ACC112 (cell line): ENCODE results near the gene AKAP6.
"Not testable (repeated sequence)": the region's sequence is repeated elsewhere in the genome, so short reads cannot be mapped to it uniquely, and the experiment has no call there.

Experiments used
- H2AFZ ChIP-seq: fragments of 200-600 bp; sonication (generic); one replicate; pipeline ENCODE4 v1.6.0; 2017; ENCODE audit warnings: antibody characterized with exemption, low read length; ENCODE audit not compliant: unreplicated experiment
- H3K27ac ChIP-seq: fragments of 200-600 bp; sonication (generic); 2 replicates; pipeline ENCODE4 v1.5.1; 2014; ENCODE audit warnings: low read depth, mild to moderate bottlenecking, antibody characterized with exemption, low read length, moderate library complexity
- H3K27me3 ChIP-seq: fragments of 200-600 bp; sonication (generic); 2 replicates; pipeline ENCODE4 v1.6.1; 2014; ENCODE audit warnings: mild to moderate bottlenecking, antibody characterized with exemption, low read length, moderate library complexity, mixed read lengths; ENCODE audit not compliant: insufficient read depth
- H3K36me3 ChIP-seq: fragments of 200-600 bp; sonication (generic); 2 replicates; pipeline ENCODE4 v1.6.1; 2016; ENCODE audit warnings: mild to moderate bottlenecking, antibody characterized with exemption, low read length, moderate library complexity, mixed read lengths; ENCODE audit not compliant: insufficient read depth
- H3K4me1 ChIP-seq: fragments of 200-600 bp; sonication (generic); one replicate; pipeline ENCODE4 v1.6.1; 2016; ENCODE audit warnings: low read length, mixed read lengths; ENCODE audit not compliant: insufficient read depth, unreplicated experiment, control insufficient read depth
- H3K4me3 ChIP-seq: fragments of 200-600 bp; sonication (generic); 2 replicates; pipeline ENCODE4 v1.5.1; 2014; ENCODE audit warnings: mild to moderate bottlenecking, low read depth, low read length
- H3K79me2 ChIP-seq: fragments of 200-600 bp; sonication (generic); one replicate; pipeline ENCODE4 v1.6.0; 2016; ENCODE audit warnings: low read length; ENCODE audit not compliant: control insufficient read depth, unreplicated experiment, insufficient read depth

AKAP6 gene

DNA sequence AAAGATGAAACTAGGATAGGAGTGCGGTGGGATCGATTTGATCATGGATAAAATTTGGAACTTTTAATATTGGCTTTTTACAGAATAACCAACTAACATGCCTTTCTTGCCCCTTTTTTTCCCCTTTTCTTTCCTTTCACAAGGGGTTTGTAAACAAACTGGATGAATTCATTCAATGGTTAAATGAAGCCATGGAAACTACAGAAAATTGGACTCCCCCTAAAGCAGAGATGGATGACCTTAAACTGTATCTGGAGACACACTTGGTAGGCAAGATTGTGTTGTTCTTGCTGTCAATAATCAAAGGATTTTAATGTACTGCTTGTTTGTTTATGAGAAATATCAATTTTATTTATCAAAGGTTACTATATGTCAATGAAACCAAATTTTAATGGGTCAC is 247.9 kb downstream of the AKAP6 start:
- no peak overlapping the region for H3K27ac ChIP-seq
- peak overlapping the region; percentile 52; the same call in 1 of the 2 replicates for H3K4me3 ChIP-seq
- H3K79me2 ChIP-seq = no peaks in the 10 kb centered on the region

DNA sequence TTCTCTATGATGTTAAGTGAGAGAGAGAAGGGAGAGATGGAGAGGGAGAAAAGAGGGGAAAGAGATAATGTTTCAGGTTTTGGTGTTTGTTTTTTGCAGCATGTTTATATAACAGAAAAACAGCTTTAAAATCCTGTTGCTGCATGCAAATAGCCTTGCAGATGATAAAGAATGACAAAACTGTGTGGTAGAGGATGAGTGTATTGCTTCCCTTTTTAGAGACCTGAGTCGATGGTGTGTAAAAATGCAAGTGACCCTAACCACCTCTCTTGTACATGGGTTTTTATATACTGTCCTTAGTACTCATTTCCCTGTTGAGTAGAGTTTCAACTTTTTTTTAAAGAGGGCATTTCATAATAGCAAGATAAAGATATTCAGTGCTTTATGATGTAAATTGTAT is 249.1 kb downstream of the AKAP6 start:
- no peaks in the 10 kb centered on the region for H3K36me3 ChIP-seq
- H2AFZ ChIP-seq = no peak overlapping the region
- no peaks in the 10 kb centered on the region for H3K79me2 ChIP-seq

More for the DNA sequence above, 247.9 kb downstream of the AKAP6 start:
- Histone ChIP-seq H3K27me3 (peaks cover 9% of the 10 kb centered on the region), H3K36me3 (no peaks in the 10 kb centered on the region), H3K4me1 (peaks cover 6% of the 10 kb centered on the region), H2AFZ (peak overlapping the region; percentile 80)

DNA sequence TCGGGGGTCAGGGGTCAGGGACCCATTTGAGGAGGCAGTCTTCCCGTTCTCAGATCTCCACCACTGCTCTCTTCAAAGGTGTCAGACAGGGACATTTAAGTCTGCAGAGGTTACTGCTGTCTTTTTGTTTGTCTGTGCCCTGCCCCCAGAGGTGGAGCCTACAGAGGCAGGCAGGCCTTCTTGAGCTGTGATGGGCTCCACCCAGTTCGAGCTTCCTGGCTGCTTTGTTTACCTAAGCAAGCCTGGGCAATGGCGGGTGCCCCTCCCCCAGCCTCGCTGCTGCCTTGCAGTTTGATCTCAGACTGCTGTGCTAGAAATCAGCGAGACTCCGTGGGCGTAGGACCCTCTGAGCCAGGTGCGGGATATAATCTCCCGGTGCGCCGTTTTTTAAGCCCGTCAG is 254.3 kb downstream of the AKAP6 start:
- H3K4me1 ChIP-seq, H3K36me3 ChIP-seq, H3K27me3 ChIP-seq, H2AFZ ChIP-seq, H3K4me3 ChIP-seq, H3K79me2 ChIP-seq, H3K27ac ChIP-seq: not testable (repeated sequence)

More for the DNA sequence above, 249.1 kb downstream of the AKAP6 start:
- Histone ChIP-seq H3K27ac (no peak overlapping the region), H3K4me1 (peaks cover 6% of the 10 kb centered on the region), H3K4me3 (no peak overlapping the region), H3K27me3 (peaks cover 9% of the 10 kb centered on the region)

DNA sequence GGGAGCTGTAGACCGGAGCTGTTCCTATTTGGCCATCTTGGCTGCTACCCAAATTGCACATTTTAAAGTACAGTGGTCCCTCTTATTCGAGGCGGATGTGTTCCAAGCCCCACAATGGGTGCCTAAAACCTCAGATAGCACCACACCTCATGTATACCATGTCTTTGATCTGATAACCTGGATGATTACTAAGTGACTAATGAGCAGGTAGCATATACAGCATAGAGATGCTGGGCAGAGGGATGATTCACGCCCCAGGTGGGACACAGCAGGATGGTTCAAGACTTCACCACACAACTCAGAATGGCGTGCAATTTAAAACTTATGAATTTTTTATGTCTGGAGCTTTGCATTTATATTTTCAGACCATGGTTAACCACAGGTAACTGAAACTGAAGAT is 255.0 kb downstream of the AKAP6 start:
- Histone ChIP-seq H3K36me3 (no peaks in the 10 kb centered on the region), H3K4me1 (no peaks in the 10 kb centered on the region), H3K27me3 (no peaks in the 10 kb centered on the region), H3K4me3 (no peak overlapping the region), H3K79me2 (no peaks in the 10 kb centered on the region), H3K27ac (no peak overlapping the region), H2AFZ (no peak overlapping the region)

DNA sequence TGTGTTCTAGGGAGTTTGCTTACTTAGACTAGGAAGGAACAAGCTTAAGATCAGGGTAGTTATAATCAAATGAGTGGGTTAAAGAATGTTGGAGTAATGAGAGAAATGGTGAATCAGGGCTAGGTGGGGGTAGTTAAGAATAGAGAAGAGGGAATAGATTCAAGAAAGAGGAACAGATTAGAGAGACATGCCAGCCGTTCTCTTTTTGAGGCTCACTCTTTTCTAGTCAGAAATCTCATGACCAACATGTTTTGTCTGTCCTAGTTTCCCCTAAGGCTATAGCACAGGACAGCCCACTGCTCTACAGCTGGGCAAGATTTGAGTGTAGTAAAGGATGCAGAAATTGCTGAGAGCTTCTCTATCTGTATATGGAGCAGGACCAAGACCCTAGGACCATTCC is 258.4 kb downstream of the AKAP6 start:
- Histone ChIP-seq H3K4me1 (peaks cover 6% of the 10 kb centered on the region), H3K4me3 (no peak overlapping the region), H2AFZ (no peak overlapping the region), H3K27ac (no peak overlapping the region), H3K36me3 (no peaks in the 10 kb centered on the region), H3K79me2 (no peaks in the 10 kb centered on the region), H3K27me3 (no peaks in the 10 kb centered on the region)

DNA sequence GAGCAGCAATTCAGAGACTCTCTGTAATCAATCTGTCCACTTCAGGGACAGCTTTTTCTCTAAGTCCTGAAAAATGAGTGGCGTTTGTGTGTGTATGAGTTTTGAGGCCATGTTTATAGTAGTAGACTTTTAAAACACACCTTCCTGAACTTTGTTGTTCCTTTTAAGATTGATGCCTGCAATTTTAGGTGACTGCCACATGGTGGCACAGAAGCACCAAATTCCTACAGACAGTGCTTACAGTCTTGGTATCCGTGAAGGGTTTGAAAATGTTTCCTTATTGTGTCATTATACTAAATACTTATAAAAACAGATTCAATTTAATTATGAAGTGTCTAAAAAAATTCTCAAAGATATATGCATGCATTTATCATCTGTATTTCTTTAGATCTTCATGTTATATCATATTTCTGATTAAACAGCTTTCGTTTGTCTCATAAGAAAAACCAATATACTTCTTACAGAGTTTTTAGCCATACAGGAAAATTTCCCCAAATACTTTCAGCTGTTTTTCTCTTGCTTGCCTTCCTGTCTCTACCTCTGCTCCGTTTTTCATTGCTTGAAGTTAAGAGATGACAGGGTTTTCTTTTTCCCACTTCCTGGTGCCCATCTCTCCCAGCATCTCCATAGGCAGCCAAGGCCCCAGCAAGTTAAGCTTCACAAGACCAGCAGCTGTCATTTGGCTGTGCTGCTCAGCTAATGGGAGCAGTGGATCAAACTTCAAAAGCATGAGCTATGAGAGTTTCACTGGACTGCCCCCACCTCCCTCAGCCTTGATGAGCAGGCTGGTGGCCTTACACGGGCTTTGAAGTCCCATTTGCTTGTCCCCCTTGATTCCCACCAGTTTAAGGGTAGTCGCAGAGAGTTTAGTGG is 259.6 kb downstream of the AKAP6 start:
- Histone ChIP-seq H3K27me3 (no peaks in the 10 kb centered on the region), H3K4me3 (no peak overlapping the region), H3K27ac (no peak overlapping the region), H2AFZ (no peak overlapping the region), H3K79me2 (no peaks in the 10 kb centered on the region), H3K36me3 (no peaks in the 10 kb centered on the region), H3K4me1 (peaks cover 18% of the 10 kb centered on the region)

DNA sequence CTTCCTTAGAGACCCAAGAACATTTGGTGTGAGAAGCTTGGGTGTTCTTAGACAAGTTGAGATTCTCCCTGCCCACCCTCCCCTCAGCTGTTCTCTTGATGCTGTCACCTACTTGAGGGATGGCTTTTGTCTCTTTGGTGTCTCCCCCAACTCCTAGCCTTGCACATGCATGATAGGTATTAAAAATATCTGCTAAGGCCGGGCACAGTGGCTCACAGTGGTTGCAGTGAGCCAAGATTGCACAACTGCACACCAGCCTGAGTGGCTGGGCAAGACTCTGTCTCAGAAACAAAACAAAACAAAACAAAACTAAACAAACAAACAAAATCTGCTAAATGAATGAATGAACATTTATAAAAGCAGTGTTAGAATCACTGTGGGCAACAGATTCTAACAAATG is 261.1 kb downstream of the AKAP6 start:
- Histone ChIP-seq H3K79me2 (no peaks in the 10 kb centered on the region), H3K4me3 (no peak overlapping the region), H3K36me3 (no peaks in the 10 kb centered on the region), H3K27ac (no peak overlapping the region), H3K27me3 (no peaks in the 10 kb centered on the region), H3K4me1 (peaks cover 32% of the 10 kb centered on the region), H2AFZ (no peak overlapping the region)

DNA sequence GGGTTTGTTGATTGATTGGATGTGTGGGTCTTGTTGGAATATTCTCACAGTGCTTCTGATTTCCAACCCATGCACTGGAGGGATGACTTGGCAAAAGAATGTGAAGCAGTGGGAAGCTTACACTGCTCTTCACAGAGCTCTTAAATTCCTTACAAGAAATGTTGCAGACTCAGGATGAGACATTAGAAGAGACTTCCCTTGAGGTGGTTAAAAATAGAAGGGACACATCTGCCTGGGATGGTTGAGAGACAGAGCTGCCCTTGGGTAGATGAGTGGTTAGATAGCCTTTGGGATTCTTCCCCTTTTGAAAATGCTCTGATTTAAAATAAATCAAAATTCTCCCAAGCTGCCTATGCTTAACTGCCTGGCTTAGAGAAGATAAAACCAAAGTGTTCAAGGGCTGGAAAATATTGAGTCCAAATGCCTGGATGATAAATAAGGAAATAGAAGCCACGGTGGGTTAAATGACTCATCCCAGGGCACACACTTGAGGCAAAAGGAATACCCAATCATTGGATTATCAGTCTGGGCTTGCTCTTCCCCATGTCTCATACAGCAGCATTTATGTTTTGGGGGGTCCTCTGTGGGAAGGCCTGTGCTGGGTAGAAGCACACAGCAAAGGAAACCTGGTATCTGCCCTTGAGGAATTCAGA is 264.3 kb downstream of the AKAP6 start:
- Histone ChIP-seq H2AFZ (peak overlapping the region; percentile 3), H3K36me3 (no peaks in the 10 kb centered on the region)

DNA sequence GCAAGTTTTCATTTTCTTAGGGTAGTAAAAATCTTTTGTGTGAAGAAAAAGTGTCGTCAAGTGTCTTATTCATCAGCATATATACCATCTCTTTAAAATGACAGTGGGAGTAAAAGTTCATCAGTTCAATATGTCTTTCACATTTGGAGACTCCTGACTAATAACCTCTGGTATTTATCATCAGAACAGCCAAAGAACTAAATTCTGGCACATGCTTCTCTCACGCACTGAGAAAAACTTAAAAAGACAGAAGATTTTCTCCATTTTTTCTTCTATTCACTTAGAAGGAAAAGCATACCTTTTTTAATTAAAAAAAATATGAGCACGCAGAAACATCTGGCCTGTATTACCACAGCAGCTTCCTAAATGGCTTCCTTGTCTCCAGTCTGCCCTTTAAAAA is 265.7 kb downstream of the AKAP6 start:
- Histone ChIP-seq H3K27ac (peak overlapping the region; percentile 80), H3K4me3 (peak overlapping the region; percentile 17; the same call in 1 of the 2 replicates), H2AFZ (peak overlapping the region; percentile 62), H3K79me2 (no peaks in the 10 kb centered on the region), H3K36me3 (no peaks in the 10 kb centered on the region), H3K27me3 (no peaks in the 10 kb centered on the region), H3K4me1 (peaks cover 61% of the 10 kb centered on the region)

More for the DNA sequence above, 264.3 kb downstream of the AKAP6 start:
- no peaks in the 10 kb centered on the region for H3K79me2 ChIP-seq
- peak overlapping the region; percentile 80 for H3K27ac ChIP-seq
- peaks cover 61% of the 10 kb centered on the region for H3K4me1 ChIP-seq
- H3K4me3 ChIP-seq = no peak overlapping the region
- H3K27me3 ChIP-seq = no peaks in the 10 kb centered on the region

DNA sequence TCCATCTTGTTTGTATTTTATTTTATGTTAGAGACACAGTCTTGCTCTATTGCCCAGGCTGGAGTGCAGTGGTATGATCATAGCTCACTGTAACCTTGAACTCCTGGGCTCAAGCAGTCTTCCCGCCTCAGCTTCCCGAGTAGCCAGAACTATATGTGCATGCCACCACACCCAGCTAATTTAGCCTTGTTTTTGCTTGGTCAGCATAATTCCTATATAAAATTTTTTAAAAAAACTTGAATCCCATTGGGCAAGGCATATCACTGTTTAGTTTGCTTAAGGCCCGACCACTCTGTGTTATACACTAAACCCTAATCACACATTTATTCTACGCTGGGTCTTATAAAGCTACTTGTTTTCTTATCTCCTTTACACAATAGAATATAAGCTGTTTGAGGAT is 266.4 kb downstream of the AKAP6 start:
- Histone ChIP-seq H3K4me3 (no peak overlapping the region), H3K36me3 (no peaks in the 10 kb centered on the region), H3K4me1 (peaks cover 56% of the 10 kb centered on the region), H3K27me3 (no peaks in the 10 kb centered on the region), H3K79me2 (no peaks in the 10 kb centered on the region), H2AFZ (peak overlapping the region; percentile 62), H3K27ac (peak overlapping the region; percentile 80)

DNA sequence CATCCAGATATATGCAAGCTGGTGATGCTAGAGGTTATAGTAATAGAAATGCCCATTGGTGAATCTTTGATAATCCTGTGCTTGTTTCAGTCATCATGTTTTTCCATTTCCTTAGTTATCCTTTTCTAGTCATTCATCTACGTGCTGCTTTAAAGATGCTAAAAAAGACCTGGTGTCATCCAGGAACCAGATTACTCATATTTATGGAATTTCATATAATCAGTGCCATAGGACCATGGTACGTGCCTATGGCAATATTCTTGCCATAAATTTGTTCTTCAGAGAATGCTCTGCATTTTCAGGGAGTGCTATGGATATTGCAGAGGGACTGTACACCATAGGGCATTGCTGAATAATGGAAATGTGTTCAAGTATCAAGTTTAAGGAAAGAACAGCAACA is 267.3 kb downstream of the AKAP6 start:
- no peaks in the 10 kb centered on the region for H3K79me2 ChIP-seq
- peaks cover 56% of the 10 kb centered on the region for H3K4me1 ChIP-seq

More for the DNA sequence above, 267.3 kb downstream of the AKAP6 start:
- Histone ChIP-seq H3K27me3 (no peaks in the 10 kb centered on the region), H3K27ac (peak overlapping the region; percentile 5; the same call in 1 of the 2 replicates), H3K4me3 (no peak overlapping the region), H3K36me3 (no peaks in the 10 kb centered on the region), H2AFZ (no peak overlapping the region)
